HG02678 (cell line): Measurements from ENCODE around the gene LAMTOR4.

Experiments used
- ATAC-seq: cut with Tn5 transposase; IDR thresholded peaks from one replicate; pipeline ENCODE4 v1.9.1; 2021; ENCODE audit warnings: mild to moderate bottlenecking, moderate library complexity; ENCODE audit not compliant: unreplicated experiment

The LAMTOR4 gene

GRCh38 chr7:100148559-100149328, at the start of gene LAMTOR4:
TSS of gene LAMTOR4 (plus strand) at chr7:100148918. CDS start at chr7:100148973, 55 bp downstream.
- peak; percentile 98 for ATAC-seq

- no peak for ATAC-seq
Observed at GRCh38 chr7:100099452-100099851, 49.3 kb upstream of the LAMTOR4 start.

- peak; percentile 64 for ATAC-seq
Observed at GRCh38 chr7:100100420-100101015, 48.2 kb upstream of the LAMTOR4 start.

GRCh38 chr7:100101016-100101862, 47.5 kb upstream of the LAMTOR4 start, which contains the start of the genes AP4M1 and MCM7:
TSS of gene AP4M1 (plus strand) at chr7:100101643. CDS start at chr7:100101715, 72 bp downstream.
TSS of gene MCM7 (minus strand) at chr7:100101397. CDS start at chr7:100101294, 103 bp downstream.
- ATAC-seq: peak; percentile 85

- ATAC-seq: no peak
Observed at GRCh38 chr7:100102950-100103840, 45.5 kb upstream of the LAMTOR4 start.

DNA sequence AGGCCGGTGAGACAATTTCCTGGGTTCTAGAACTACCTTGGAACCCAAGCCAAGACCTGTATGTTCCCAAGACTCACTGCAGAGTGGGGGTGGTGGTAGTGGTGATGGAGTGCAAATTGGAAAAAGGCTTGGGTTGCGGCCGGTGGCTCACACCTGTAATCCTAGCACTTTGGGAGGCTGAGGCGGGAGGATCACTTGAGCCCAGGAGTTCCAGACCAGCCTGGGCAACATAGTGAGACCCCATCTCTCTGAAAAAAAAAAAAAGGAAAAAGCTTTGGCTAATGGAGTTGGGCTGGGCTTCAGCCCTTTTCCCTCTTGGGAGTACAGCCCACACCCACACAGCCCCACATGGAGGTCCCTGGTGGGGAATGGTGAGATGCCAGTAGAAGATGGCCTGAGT, 43.2 kb upstream of the LAMTOR4 start:
- no peak for ATAC-seq

DNA sequence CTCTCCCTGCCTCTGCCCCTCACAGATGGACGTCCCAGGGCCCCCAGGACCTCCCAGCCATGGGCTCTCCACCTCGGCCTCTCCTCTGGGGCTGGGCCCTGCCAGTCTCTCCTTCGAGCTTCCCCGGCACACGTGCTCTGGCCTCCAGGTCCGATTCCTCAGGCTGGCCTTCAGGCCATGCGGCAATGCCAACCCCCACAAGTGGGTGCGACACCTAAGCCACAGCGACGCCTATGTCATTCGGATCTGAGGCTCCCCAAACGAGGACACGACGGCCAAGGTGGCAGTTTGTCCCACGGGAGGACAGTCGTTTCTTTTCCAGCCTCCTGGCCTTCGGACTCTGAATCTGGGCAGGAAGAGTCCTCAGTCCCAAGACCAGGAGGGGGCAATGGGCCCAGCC, 42.1 kb upstream of the LAMTOR4 start:
- ATAC-seq: no peak

- ATAC-seq: no peak
Observed at GRCh38 chr7:100107125-100107737, 41.5 kb upstream of the LAMTOR4 start.

- no peak for ATAC-seq
Observed at GRCh38 chr7:100107890-100108289, 40.8 kb upstream of the LAMTOR4 start.

- no peak for ATAC-seq
Observed at GRCh38 chr7:100109521-100110163, 39.1 kb upstream of the LAMTOR4 start.

DNA sequence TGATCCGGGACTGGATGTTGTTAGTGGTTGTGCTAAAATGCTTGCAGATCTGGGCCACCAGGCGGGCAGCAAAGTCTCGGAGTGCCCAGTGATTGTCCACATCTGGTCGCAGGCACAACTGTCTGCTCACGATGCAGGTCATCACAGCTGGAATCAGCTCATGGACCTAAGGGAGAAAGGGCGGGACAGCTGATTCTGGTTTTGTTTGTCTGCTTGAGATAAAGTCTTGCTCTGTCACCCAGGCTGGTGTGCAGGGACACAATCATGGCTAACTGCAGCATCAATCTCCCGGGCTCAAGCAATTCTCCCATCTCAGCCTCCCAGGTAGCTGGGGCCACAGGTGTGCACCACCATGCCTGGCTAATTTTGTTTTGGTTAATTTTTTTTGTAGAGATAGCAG, 37.6 kb upstream of the LAMTOR4 start:
- ATAC-seq: no peak

GRCh38 chr7:100111914-100112313, 36.8 kb upstream of the LAMTOR4 start:
- ATAC-seq: no peak

DNA sequence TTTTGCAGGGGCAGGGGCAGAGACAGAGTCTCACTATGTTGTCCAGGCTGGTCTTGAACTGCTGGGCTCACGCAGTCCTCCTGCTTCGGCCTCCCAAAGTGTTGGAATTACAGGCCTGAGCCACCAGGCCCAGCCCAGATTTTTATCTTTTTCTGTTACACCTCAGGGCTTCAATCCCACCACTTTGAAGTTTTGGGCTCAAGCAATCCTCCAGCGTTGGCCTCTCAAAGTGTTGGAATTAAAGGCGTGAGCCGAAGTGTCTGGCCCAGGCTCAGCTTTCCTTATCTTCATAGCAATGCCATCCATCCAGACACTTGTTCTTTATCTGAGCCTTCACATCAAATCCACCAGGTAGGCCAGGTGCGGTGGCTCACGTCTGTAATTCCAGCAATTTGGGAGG, 33.7 kb upstream of the LAMTOR4 start:
- ATAC-seq: no peak

GRCh38 chr7:100118388-100119071, 30.2 kb upstream of the LAMTOR4 start:
- no peak for ATAC-seq

DNA sequence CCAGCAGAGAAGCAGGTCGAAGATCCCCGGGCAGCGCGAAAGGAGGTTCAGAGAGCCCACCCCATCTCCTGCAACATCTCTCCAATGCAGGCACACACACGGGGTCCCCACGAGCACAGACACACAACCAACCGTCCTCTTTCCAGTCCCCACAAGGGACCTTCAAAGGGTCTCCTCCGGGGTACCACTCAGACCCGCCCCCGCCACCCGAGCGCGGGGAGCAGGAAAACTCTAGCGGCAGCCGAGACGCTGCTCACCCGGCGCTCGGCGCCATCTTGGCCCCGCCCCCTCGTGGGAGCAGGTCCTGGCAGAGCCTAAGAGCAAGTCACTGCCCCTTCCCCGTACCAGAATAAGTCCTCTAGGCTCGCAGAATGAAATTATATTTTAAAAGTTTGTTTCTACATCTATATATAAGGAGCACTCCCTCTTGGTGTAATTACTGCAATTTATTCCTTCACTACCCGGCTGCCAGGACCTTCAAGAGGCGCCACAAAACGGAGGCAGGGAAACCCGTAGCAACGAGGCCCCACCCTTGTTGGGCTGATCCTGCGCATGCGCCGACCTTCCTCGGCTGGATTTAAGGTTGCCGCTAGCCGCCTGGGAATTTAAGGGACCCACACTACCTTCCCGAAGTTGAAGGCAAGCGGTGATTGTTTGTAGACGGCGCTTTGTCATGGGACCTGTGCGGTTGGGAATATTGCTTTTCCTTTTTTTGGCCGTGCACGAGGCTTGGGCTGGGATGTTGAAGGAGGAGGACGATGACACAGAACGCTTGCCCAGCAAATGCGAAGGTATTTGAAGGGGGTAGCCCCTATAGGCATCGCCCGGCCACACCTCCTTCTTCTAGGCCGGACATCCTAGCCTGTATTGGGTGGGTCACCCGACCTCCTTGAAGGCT, 29.4 kb upstream of the LAMTOR4 start, which contains the start of the genes CNPY4 and TAF6:
TSS of gene CNPY4 (plus strand) at position 563 of the 898 bp plus-strand sequence. CDS start at position 674, 111 bp downstream.
TSS of gene TAF6 (minus strand) at position 287 of the 898 bp plus-strand sequence. CDS start 5,149 bp downstream, outside the sequence.
- ATAC-seq: peak; percentile 79

DNA sequence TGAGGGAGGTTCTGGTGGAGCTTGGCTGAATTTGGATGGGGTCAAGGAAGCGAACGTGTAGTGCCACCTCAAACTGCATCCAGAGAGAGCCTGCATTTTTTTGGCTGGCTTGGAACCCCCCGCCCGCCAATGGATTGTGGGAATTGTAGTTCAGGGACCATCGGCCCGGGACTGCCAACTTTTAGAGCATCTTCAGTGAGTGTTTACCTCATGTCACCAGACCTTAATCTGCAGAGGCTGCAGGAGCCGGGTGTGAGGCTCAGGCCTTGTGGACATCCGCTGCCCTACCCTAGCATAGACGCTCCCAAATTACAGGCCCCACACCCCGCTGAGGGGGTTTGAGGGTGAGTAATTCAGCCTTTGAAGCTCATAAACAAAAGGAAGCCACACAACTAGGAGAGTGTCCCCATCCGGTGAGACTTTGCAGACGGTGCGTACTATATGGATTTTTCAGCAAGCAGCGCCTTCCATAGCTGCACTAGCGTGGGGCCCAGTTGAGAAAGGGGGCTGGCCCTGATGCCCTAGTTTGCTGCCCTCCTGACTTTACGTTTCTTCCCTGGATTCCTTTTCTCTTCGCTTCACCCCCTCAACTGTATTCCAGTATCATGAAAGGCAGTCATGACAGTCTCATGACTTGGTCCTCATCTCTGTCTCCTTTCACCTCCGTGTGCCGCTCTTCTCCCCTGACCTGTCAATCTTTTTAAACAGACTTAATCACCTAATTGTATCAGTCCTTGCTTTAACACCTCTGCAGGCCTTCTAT, 28.6 kb upstream of the LAMTOR4 start:
- ATAC-seq: peak; percentile 34

- ATAC-seq: no peak
Observed at GRCh38 chr7:100120733-100121036, 28.0 kb upstream of the LAMTOR4 start.
